GM12874 (cell line): ENCODE measurements around the gene ATL3.

Experiments
- CTCF ChIP-seq: IDR thresholded peaks from 2 replicates; pipeline ENCODE4 v1.5.1; 2011; ENCODE audit warnings: low read depth, mild to moderate bottlenecking, control low read depth, low read length, moderate library complexity; ENCODE audit not compliant: insufficient read depth

The ATL3 gene

GRCh38 chr11:63589000-63589399 lies 82.2 kb downstream of the ATL3 start:
- no peak for TF ChIP-seq CTCF

DNA sequence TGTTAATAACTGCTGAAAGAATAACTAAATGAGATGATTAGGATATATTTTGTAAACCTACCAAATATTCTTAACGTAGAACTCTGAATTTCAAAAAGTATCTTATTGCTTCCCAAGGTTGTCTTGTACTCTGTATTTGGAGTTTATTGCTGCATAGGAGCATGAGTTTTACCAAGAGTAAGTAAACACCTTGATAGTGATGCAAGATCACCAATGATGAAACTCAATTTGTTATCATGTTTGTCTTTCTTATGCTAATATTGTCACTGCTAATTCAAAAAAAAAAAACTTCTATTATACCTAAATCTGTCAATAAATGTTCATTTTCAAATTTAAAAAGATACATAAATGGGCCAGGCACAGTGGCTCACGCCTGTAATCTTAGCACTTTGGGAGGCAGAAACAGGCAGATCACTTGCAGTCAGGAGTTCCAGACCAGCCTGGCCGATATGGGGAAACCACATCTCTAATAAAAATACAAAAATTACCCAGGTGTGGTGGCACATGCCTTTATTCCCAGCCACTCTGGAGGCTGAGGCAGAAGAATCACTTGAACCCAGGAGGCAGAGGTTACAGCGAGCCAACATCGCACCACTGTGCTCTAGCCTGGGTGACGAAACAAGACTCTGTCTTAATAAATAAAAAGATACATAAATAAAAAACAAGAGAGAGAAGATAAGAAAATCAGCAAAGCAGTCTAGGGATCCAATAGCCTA lies 84.6 kb downstream of the ATL3 start:
- no peak for TF ChIP-seq CTCF

- TF ChIP-seq CTCF = no peak
Observed at GRCh38 chr11:63583357-63583677, 87.9 kb downstream of the ATL3 start.

DNA sequence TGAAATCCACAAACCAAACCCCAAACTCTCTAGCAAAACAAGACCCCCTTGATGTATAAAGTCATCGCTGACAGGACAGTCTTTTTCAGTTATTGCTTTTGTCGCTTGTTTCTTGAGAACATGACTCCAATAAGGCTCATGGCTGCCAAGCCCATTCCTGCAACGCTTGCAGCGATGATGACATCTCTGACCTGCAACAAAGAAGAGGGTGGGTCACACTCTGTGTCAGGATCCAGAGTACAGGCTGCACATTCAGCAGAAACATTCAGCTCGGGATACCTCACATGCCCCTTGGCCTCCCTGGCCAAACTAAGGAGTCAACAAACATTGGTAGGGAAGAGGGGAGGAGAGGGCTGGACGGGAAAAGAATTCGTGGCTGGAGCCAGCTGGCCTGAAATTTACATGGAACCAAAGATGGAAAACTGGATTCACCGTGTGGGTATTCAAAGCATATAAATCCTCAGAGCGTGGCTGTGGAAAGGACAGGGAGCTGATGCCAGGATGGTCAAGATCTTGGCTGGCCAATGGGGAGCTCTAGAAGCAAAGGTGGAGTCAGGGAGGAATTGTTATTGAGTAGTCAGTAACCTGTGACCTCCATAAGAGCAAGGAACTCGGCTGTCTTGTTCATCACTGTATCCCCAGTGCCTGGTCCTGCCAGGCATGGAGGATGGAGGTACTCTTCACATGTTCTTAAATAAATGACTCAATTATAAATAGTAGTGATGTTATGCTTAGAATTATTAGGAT lies 96.1 kb downstream of the ATL3 start:
- TF ChIP-seq CTCF = no peak
